GM12878 (cell line): Measurements from ENCODE around the gene GATAD2B. TPM values are rescaled to one million over a fixed set of nuclear protein-coding genes. Genes with fewer than 3 reads are reported as not detected.

Source experiments
- BCLAF1 ChIP-seq: fragments of 450-650 bp; IDR thresholded peaks from 2 replicates; pipeline ENCODE4 v1.6.1; 2017; ENCODE audit warnings: antibody characterized with exemption, mild to moderate bottlenecking, moderate library complexity
- CHD1 ChIP-seq: IDR thresholded peaks from 2 replicates; pipeline ENCODE4 v1.6.1; 2012; ENCODE audit warnings: low read depth, low read length, improper control_type of control experiment
- HDAC6 ChIP-seq: fragments of 200-600 bp; sonication (generic); IDR thresholded peaks from one replicate; pipeline ENCODE4 v1.8.0; 2017; ENCODE audit warnings: antibody characterized with exemption; ENCODE audit not compliant: unreplicated experiment
- MEF2B ChIP-seq: fragments of 450-650 bp; IDR thresholded peaks from 2 replicates; pipeline ENCODE4 v1.6.1; 2018; ENCODE audit warnings: mild to moderate bottlenecking, moderate library complexity; ENCODE audit not compliant: partially characterized antibody, poor library complexity, severe bottlenecking
- NR2F1 ChIP-seq: fragments of 450-650 bp; conservative IDR thresholded peaks from 2 replicates; pipeline ENCODE4 v1.6.1; 2017; ENCODE audit warnings: mild to moderate bottlenecking
- PAX8 ChIP-seq: fragments of 450-650 bp; IDR thresholded peaks from 2 replicates; pipeline ENCODE4 v1.6.1; 2017; ENCODE audit warnings: mild to moderate bottlenecking, moderate library complexity
- PML ChIP-seq: IDR thresholded peaks from 2 replicates; pipeline ENCODE4 v1.6.1; 2012; ENCODE audit warnings: low read length, inconsistent platforms
- RAD51 ChIP-seq: fragments of 450-650 bp; IDR thresholded peaks from 2 replicates; pipeline ENCODE4 v1.6.1; 2016; ENCODE audit warnings: moderate library complexity, mild to moderate bottlenecking, inconsistent platforms
- SMAD5 ChIP-seq: IDR thresholded peaks from 2 replicates; pipeline ENCODE4 v1.6.1; 2016; ENCODE audit warnings: antibody characterized with exemption, low read depth
- SPI1 ChIP-seq: IDR thresholded peaks from 2 replicates; pipeline ENCODE4 v1.6.1; 2011; ENCODE audit warnings: low read depth, mild to moderate bottlenecking, low read length, moderate library complexity, borderline replicate concordance; ENCODE audit not compliant: insufficient read depth
- ZNF217 ChIP-seq: fragments of 450-650 bp; IDR thresholded peaks from 2 replicates; pipeline ENCODE4 v1.6.1; 2017; ENCODE audit warnings: antibody characterized with exemption, mild to moderate bottlenecking
- polyA plus RNA-seq, 11 experiments: library from polyadenylated mRNA; depleted of rRNA in 4 of 11; unstranded in 6 of 11; stranded (reverse) in 5 of 11; fragments of >200 nt; fragmentation: Nextera tagmentation in 4 of 11; fragmentation: Illumina TruSeq in 1 of 11; extraction: Ambion mirVana in 4 of 11; extraction: Trizol in 1 of 11; gene quantifications; 1 replicate in 1 of 11; 2 replicates in 10 of 11; pipeline versions ENCODE4 v1.2.1 to v1.2.3, GENCODE V29; 2011 to 2016; ENCODE audit warnings: inconsistent platforms in 2 of 11, missing spikeins in 2 of 11, low read depth in 1 of 11
- total RNA-seq, 4 experiments: library from RNA; depleted of rRNA in 3 of 4; stranded (reverse); fragments of >200 nt in 3 of 4; fragmentation: Illumina TruSeq in 1 of 4; extraction: Trizol in 1 of 4; gene quantifications; 2 replicates each; pipeline versions ENCODE4 v1.2.1 to v1.2.3, GENCODE V29; 2013 to 2021

Gene GATAD2B
- total and polyA plus RNA-seq, 10 of the 15 experiments (the other 5 are each of a cell fraction or from before 2014, with no cell fraction given) = 2.4 to 63.1 (median 8.7) TPM

- no peak for TF ChIP-seq MEF2B
- no peak for TF ChIP-seq BCLAF1
- TF ChIP-seq CHD1 = no peak
- no peak for TF ChIP-seq PML
- no peak for TF ChIP-seq NR2F1
- no peak for TF ChIP-seq RAD51
- no peak; the same call in 1 of the 2 replicates for TF ChIP-seq SMAD5
- no peak for TF ChIP-seq ZNF217
- no peak for TF ChIP-seq HDAC6
- no peak for TF ChIP-seq PAX8
- TF ChIP-seq SPI1 = no peak
These were observed 40.5 kb upstream of the GATAD2B start, which contains the start of gene SLC39A1 (continued) for GRCh38 chr1:153963030-153963849.
